ENCODE data around the gene USH2A.

- TF ChIP-seq POLR2AphosphoS5 (IDR thresholded peaks at IDR 0.05): no peak
- TF ChIP-seq CTCF (IDR thresholded peaks at IDR 0.05): no peak
- no peak for TF ChIP-seq POLR2A (IDR thresholded peaks at IDR 0.05)
- TF ChIP-seq EP300 (IDR thresholded peaks at IDR 0.05; ENCODE audit: low read depth): no peak
Measured at GRCh38 chr1:215958841-215959240, 464.4 kb downstream of the USH2A start.

Measured in transverse colon (tissue), 4 donors.